ENCODE results near the gene SLC9A5. TPM values are rescaled to one million over a fixed set of nuclear protein-coding genes. Genes with fewer than 3 reads are reported as not detected.

SLC9A5 gene
- total RNA-seq, 1 experiment from 2014 or later = 5.6 TPM

DNA sequence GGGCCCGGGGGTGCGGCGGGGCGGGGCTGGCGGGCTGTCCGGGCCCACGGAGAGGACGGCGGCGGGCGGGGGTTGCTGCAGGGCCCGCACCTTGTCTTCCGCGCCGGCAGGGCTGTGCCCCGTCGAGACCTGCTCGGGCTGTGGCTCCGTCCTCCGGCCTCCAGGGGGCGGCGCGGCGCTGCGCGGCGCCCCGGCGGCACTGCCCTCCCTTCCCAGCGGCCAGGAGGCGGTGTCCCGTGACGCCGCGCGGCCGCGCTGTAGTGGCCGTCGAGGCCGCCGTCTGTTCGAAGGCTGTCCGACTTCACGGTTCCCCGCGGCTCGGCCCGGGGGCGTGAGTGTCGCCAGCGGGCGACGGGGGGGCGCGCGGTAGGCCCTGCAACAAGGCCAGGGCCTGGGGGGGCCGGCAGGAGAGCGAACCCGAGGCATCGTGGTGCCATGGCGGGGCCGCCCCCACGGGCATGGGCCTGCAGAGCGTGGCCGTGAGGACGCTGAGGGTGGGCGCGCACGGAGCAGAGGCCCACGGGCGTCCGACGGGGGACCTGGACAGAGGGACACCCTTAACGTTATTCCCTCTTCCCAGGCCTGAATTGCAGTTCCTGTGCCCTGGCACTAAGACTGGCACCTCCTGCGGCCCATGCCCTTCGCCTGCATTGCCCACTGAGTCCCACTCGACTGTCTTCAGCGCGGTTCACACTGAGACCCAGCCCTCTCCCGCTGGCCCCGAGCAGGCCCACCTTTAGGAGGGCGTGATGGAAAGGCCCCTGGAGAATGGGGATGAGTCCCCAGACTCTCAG, 30.7 kb downstream of the SLC9A5 start, which contains the start of gene PLEKHG4:
Gene PLEKHG4 (plus strand): TSS at position 237 of the 794 bp plus-strand sequence. CDS start 513 bp downstream, at position 750.
- no TSS peak for BruUV-seq (replicated peaks)
- ChIA-PET RAD21 (ENCODE audit: low non-redundant PET in 1 of 2, low total read pairs in 2 of 2, uncharacterized antibody in 2 of 2, unreplicated experiment in 2 of 2) (interaction anchor here in 1 of 2 experiments (1.5 kb wide), 1 partner anchor 19 kb away, joined by 4 read pairs; no protein-coding TSS in a partner anchor), POLR2A (interaction anchor here (2.7 kb wide), 1 partner anchor 10 kb away, joined by 8 read pairs; no protein-coding TSS in a partner anchor), CTCF (interaction anchor here (1.2 to 3.2 kb wide), 2 partner anchors 19 to 262 kb away, joined by 3 to 22 read pairs; no protein-coding TSS in a partner anchor)
- peak within 1 kb of the TSS; percentile 88 for H3K9ac ChIP-seq (ENCODE audit: low read length)
- peak within 1 kb of the TSS; percentile 96 for H3K4me2 ChIP-seq (ENCODE audit: low read length)
- ATAC-seq (peak; percentile 84), DNase-seq (ENCODE audit: low read depth, low spot score) (peak; percentile 52)
- peak within 1 kb of the TSS; percentile 91 for H3K27ac ChIP-seq (ENCODE audit: low read depth, low read length)
- H3K79me2 ChIP-seq (ENCODE audit: insufficient read depth, low read length) = peaks cover 31% of the 10 kb centered on the region
- H3K9me3 ChIP-seq (ENCODE audit: control insufficient read depth in 1 of 2, insufficient read depth in 1 of 2, low read depth in 1 of 2, low read length in 2 of 2) = no peaks in the 10 kb centered on the region
- H3K4me1 ChIP-seq (ENCODE audit: control insufficient read depth in 1 of 2, insufficient read depth in 2 of 2, low read length in 2 of 2) = peaks cover 28 to 39% of the 10 kb centered on the region in 2 experiments
- no peak within 1 kb of the TSS for H2AFZ ChIP-seq (ENCODE audit: low read depth, low read length, poor library complexity, severe bottlenecking)
- intact Hi-C loops (cut with micrococcal nuclease) = loop anchor here (5.0 kb wide), 1 partner anchor 58 kb away; no protein-coding TSS in a partner anchor
- H3K9me2 ChIP-seq (ENCODE audit: insufficient read depth) = no peaks in the 10 kb centered on the region
- peak within 1 kb of the TSS; percentile 86 to 87 for H3K4me3 ChIP-seq (replicated peaks in 1 of 2; ENCODE audit: low read depth in 1 of 2, low read length in 2 of 2)
- H4K20me1 ChIP-seq (ENCODE audit: insufficient read depth) = no peaks in the 10 kb centered on the region
- TF ChIP-seq POLR2AphosphoS5 (IDR thresholded peaks at IDR 0.05; ENCODE audit: low read depth, low read length) (peak; percentile 82), TCF7L2 (IDR thresholded peaks at IDR 0.05; ENCODE audit: borderline replicate concordance, extremely low read depth, insufficient read depth, insufficient read length) (peak; percentile 61), FOSL1 (IDR thresholded peaks at IDR 0.05; ENCODE audit: low read depth) (no peak), CBX3 (IDR thresholded peaks at IDR 0.05; ENCODE audit: low read depth) (no peak), YY1 (IDR thresholded peaks at IDR 0.05; ENCODE audit: extremely low read depth, insufficient replicate concordance, low read depth, low read length) (peak; percentile 78), POLR2A (IDR thresholded peaks at IDR 0.05; ENCODE audit: borderline replicate concordance, extremely low read depth, insufficient read depth, insufficient read length) (peak; percentile 33), SRF (IDR thresholded peaks at IDR 0.05; ENCODE audit: low read depth) (no peak), ZFX (IDR thresholded peaks at IDR 0.05) (peak; percentile 93), RAD21 (IDR thresholded peaks at IDR 0.05; ENCODE audit: low read depth) (no peak), ELF1 (IDR thresholded peaks at IDR 0.05; ENCODE audit: borderline replicate concordance, low read depth) (no peak)
- TF ChIP-seq, protein P1, sequence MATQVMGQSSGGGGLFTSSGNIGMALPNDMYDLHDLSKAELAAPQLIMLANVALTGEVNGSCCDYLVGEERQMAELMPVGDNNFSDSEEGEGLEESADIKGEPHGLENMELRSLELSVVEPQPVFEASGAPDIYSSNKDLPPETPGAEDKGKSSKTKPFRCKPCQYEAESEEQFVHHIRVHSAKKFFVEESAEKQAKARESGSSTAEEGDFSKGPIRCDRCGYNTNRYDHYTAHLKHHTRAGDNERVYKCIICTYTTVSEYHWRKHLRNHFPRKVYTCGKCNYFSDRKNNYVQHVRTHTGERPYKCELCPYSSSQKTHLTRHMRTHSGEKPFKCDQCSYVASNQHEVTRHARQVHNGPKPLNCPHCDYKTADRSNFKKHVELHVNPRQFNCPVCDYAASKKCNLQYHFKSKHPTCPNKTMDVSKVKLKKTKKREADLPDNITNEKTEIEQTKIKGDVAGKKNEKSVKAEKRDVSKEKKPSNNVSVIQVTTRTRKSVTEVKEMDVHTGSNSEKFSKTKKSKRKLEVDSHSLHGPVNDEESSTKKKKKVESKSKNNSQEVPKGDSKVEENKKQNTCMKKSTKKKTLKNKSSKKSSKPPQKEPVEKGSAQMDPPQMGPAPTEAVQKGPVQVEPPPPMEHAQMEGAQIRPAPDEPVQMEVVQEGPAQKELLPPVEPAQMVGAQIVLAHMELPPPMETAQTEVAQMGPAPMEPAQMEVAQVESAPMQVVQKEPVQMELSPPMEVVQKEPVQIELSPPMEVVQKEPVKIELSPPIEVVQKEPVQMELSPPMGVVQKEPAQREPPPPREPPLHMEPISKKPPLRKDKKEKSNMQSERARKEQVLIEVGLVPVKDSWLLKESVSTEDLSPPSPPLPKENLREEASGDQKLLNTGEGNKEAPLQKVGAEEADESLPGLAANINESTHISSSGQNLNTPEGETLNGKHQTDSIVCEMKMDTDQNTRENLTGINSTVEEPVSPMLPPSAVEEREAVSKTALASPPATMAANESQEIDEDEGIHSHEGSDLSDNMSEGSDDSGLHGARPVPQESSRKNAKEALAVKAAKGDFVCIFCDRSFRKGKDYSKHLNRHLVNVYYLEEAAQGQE (IDR thresholded peaks at IDR 0.05; ENCODE audit: low read depth) = no peak
- TF ChIP-seq, protein P2, sequence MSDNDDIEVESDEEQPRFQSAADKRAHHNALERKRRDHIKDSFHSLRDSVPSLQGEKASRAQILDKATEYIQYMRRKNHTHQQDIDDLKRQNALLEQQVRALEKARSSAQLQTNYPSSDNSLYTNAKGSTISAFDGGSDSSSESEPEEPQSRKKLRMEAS (IDR thresholded peaks at IDR 0.05) = no peak
- TF ChIP-seq, protein P3, sequence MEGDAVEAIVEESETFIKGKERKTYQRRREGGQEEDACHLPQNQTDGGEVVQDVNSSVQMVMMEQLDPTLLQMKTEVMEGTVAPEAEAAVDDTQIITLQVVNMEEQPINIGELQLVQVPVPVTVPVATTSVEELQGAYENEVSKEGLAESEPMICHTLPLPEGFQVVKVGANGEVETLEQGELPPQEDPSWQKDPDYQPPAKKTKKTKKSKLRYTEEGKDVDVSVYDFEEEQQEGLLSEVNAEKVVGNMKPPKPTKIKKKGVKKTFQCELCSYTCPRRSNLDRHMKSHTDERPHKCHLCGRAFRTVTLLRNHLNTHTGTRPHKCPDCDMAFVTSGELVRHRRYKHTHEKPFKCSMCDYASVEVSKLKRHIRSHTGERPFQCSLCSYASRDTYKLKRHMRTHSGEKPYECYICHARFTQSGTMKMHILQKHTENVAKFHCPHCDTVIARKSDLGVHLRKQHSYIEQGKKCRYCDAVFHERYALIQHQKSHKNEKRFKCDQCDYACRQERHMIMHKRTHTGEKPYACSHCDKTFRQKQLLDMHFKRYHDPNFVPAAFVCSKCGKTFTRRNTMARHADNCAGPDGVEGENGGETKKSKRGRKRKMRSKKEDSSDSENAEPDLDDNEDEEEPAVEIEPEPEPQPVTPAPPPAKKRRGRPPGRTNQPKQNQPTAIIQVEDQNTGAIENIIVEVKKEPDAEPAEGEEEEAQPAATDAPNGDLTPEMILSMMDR (IDR thresholded peaks at IDR 0.05 in 2 of 3, conservative IDR thresholded peaks at IDR 0.05 in 1 of 3; ENCODE audit: borderline replicate concordance in 1 of 3, insufficient read depth in 1 of 3, low read depth in 2 of 3, low read length in 2 of 3) = peak in 2 of 3 experiments; percentile 62 to 79; a peak in 4 of 6 replicates
- TF ChIP-seq, protein P4, sequence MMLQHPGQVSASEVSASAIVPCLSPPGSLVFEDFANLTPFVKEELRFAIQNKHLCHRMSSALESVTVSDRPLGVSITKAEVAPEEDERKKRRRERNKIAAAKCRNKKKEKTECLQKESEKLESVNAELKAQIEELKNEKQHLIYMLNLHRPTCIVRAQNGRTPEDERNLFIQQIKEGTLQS (IDR thresholded peaks at IDR 0.05) = no peak
- peaks cover 6 to 19% of the 10 kb centered on the region in 2 experiments; a peak in 2 of 4 replicates for H3K36me3 ChIP-seq (ENCODE audit: control insufficient read depth in 1 of 2, insufficient read depth in 2 of 2, low read length in 2 of 2)
- H3K27me3 ChIP-seq (ENCODE audit: insufficient read depth, low read length) = no peaks in the 10 kb centered on the region

Measured in HCT116 (cell line).